ENCODE measurements around the gene GNB5. TPM values are rescaled to one million over a fixed set of nuclear protein-coding genes. Genes with fewer than 3 reads are reported as not detected.

Gene GNB5
- total RNA-seq, 1 experiment from 2014 or later, result 58.7 TPM

GRCh38 chr15:52193321-52193720 lies 2.1 kb upstream of the GNB5 start:
- H3K27ac ChIP-seq (ENCODE audit: low read length), result no peak overlapping the region

GRCh38 chr15:52186651-52187486 lies 4.3 kb downstream of the GNB5 start:
- CTCF ChIA-PET, result interaction anchor here (0.7 kb wide), 1 partner anchor 21 kb away, joined by 6 read pairs; no protein-coding TSS in a partner anchor
- TF ChIP-seq POLR2AphosphoS5 (IDR thresholded peaks at IDR 0.05; ENCODE audit: low read depth, low read length) (no peak), TCF7L2 (IDR thresholded peaks at IDR 0.05; ENCODE audit: low read depth, low read length) (no peak), CTCF (IDR thresholded peaks at IDR 0.05) (no peak), REST (IDR thresholded peaks at IDR 0.05; ENCODE audit: insufficient read depth in 1 of 2, low read depth in 2 of 2, low read length in 1 of 2) (no peak)

More at GRCh38 chr15:52193321-52193720, 2.1 kb upstream of the GNB5 start:
- no peaks in the 10 kb centered on the region for H3K9me3 ChIP-seq (ENCODE audit: control insufficient read depth, insufficient read depth, low read depth, low read length)
- in situ Hi-C loops (cut with HindIII; ENCODE audit: low pct_unique_long_range_greater_than_20kb, low sequenced_read_pairs) (no loop called here), intact Hi-C loops (cut with micrococcal nuclease; ENCODE audit: unreplicated experiment) (no loop called here)
- H3K4me1 ChIP-seq (ENCODE audit: control insufficient read depth, insufficient read depth, low read length), result no peaks in the 10 kb centered on the region
- no peaks in the 10 kb centered on the region for H3K36me3 ChIP-seq (ENCODE audit: control insufficient read depth, insufficient read depth, low read length)
- H3K27me3 ChIP-seq (ENCODE audit: control insufficient read depth, insufficient read depth, low read length), result no peaks in the 10 kb centered on the region
- ATAC-seq, result no peak
- CTCF ChIA-PET, result interaction anchor here (1.3 kb wide), 1 partner anchor 9 kb away, joined by 3 read pairs; no protein-coding TSS in a partner anchor
- TF ChIP-seq REST (IDR thresholded peaks at IDR 0.05; ENCODE audit: insufficient read depth in 1 of 2, low read depth in 2 of 2, low read length in 1 of 2) (no peak), CTCF (IDR thresholded peaks at IDR 0.05) (no peak), POLR2AphosphoS5 (IDR thresholded peaks at IDR 0.05; ENCODE audit: low read depth, low read length) (no peak), SIN3A (IDR thresholded peaks at IDR 0.05; ENCODE audit: borderline replicate concordance, insufficient read depth, low read depth, low read length) (no peak), TCF7L2 (IDR thresholded peaks at IDR 0.05; ENCODE audit: low read depth, low read length) (no peak)
- H3K4me3 ChIP-seq (ENCODE audit: low read depth in 2 of 2, low read length in 2 of 2), result no peak overlapping the region
- POLR2A ChIA-PET, result no interaction called here
- DNase-seq (ENCODE audit: low read depth, low spot score), result no peak
- BruUV-seq (replicated peaks), result no TSS peak

More at GRCh38 chr15:52186651-52187486, 4.3 kb downstream of the GNB5 start:
- Histone ChIP-seq H3K36me3 (ENCODE audit: control insufficient read depth, insufficient read depth, low read length) (no peaks in the 10 kb centered on the region), H3K27ac (ENCODE audit: low read length) (no peak overlapping the region), H3K9me3 (ENCODE audit: control insufficient read depth, insufficient read depth, low read depth, low read length) (no peaks in the 10 kb centered on the region), H3K4me1 (ENCODE audit: control insufficient read depth, insufficient read depth, low read length) (no peaks in the 10 kb centered on the region), H3K4me3 (ENCODE audit: low read depth in 2 of 2, low read length in 2 of 2) (no peak overlapping the region), H3K27me3 (ENCODE audit: control insufficient read depth, insufficient read depth, low read length) (no peaks in the 10 kb centered on the region)
- DNase-seq (ENCODE audit: low read depth, low spot score) (no peak), ATAC-seq (no peak)
- intact Hi-C loops (cut with micrococcal nuclease; ENCODE audit: unreplicated experiment), result no loop called here
- POLR2A ChIA-PET, result no interaction called here
- in situ Hi-C loops (cut with HindIII; ENCODE audit: low pct_unique_long_range_greater_than_20kb, low sequenced_read_pairs), result no loop called here
- no TSS peak for BruUV-seq (replicated peaks)

Data from Panc1 (cell line).